Adrenal gland (tissue), 5 donors: Measurements from ENCODE around the gene SULT6B1.

Experiments used
- POLR2A ChIP-seq, 2 donors: fragments of 450-650 bp; IDR thresholded peaks; one replicate each; pipeline ENCODE4 v1.6.1; 2017; ENCODE audit warnings: antibody characterized with exemption in 2 of 2, mild to moderate bottlenecking in 2 of 2, moderate library complexity in 1 of 2
- TF ChIP-seq, protein P1 (sequence below), 6 experiments: fragments of 450-650 bp in 4 of 6; fragments of 200-600 bp in 2 of 6; sonication (generic) in 1 of 6; IDR thresholded peaks; 1 replicate in 5 of 6; 2 replicates in 1 of 6; pipeline versions ENCODE4 v1.5.1 to v1.8.0; 2016 to 2021; ENCODE audit warnings: antibody characterized with exemption in 6 of 6, mild to moderate bottlenecking in 2 of 6, moderate library complexity in 1 of 6
- donor health status: DM: no; HTN: no; CAD: no.

DNA sequence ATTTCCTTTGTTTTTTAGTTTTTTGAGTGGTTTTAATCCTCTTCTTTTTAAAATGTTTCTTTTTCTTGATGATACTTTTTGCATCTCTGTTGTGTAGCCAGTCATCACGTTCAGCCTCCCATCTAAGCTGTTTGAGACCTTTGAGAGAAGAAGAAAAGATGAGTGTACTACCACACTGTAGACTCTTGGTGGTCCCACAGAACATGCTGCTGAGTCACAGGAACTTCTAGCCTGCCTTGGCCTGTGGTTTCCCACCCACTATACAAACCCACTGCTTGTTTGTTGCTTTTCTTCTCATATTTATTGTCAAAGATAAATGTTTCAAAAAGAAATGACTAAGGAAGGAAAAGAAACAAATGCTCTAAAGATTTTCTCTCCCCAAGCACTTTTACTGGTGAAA lies 13.3 kb upstream of the SULT6B1 start:
- TF ChIP-seq, protein P1, sequence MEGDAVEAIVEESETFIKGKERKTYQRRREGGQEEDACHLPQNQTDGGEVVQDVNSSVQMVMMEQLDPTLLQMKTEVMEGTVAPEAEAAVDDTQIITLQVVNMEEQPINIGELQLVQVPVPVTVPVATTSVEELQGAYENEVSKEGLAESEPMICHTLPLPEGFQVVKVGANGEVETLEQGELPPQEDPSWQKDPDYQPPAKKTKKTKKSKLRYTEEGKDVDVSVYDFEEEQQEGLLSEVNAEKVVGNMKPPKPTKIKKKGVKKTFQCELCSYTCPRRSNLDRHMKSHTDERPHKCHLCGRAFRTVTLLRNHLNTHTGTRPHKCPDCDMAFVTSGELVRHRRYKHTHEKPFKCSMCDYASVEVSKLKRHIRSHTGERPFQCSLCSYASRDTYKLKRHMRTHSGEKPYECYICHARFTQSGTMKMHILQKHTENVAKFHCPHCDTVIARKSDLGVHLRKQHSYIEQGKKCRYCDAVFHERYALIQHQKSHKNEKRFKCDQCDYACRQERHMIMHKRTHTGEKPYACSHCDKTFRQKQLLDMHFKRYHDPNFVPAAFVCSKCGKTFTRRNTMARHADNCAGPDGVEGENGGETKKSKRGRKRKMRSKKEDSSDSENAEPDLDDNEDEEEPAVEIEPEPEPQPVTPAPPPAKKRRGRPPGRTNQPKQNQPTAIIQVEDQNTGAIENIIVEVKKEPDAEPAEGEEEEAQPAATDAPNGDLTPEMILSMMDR (IDR thresholded peaks at IDR 0.05), result no peak
- TF ChIP-seq POLR2A (IDR thresholded peaks at IDR 0.05), result no peak
